GM19324 (cell line): Measurements from ENCODE around the gene APOD.

Experiments
- ATAC-seq: cut with Tn5 transposase; IDR thresholded peaks from one replicate; pipeline ENCODE4 v1.9.1; 2021; ENCODE audit warnings: mild to moderate bottlenecking, moderate library complexity; ENCODE audit not compliant: unreplicated experiment, low FRiP score

APOD gene

DNA sequence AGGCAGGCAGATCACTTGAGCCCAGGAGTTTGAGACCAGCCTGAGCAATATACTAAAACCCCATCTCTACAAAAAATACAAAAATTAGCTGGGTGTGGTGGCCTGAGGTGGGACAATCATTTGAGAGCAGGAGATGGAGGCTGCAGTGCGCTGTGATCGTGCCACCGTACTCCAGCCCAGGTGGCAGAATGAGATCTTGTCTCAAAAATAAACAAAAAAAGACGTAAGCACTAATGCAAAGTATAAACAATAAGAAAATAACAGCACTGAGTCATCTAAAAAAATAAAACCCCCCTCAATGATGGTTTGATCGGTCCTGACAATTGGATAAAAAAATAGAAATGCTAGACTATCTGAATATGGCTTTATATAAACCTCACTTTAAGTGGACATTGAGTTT lies 44.3 kb downstream of the APOD start:
- ATAC-seq: no peak

GRCh38 chr3:195537995-195538394 lies 45.7 kb downstream of the APOD start:
- ATAC-seq: peak; percentile 58

DNA sequence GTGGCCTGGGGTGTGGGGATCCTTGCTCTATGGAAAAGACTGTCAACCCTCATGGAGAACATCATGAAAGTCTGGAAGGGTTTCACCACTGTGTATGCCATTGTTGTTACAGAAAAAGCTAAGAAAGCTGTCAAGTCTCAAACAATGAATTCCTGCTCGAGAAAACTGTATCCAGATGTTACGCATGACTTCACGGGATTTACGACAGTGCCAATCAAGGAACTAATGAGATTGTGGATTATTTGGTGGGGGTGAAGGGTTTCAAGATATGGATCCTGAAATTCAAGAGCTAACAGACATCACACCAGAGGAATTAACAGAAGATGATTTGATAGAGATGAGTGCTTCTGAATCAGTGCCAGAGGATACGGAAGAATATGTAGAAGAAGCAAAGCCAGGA lies 48.4 kb downstream of the APOD start:
- ATAC-seq: no peak

DNA sequence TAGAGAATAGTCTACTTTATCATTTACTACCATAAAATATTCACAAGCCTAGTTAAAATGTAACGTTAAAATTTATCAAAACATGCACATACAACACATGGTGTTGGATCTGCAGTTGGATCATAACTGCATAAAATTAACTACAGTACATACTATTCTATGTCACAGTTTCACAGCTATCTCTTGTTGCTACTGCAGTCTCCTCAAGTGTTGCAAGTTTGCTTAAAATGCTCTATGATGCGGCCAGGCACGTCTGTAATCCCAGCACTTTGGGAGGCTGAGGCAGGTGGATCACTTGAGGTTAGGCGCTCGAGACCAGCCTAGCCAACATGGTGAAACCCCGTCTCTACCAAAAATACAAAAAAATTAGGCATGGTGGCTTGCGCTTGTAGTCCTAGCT lies 50.9 kb downstream of the APOD start:
- no peak for ATAC-seq

GRCh38 chr3:195532345-195532744 lies 51.4 kb downstream of the APOD start:
- no peak for ATAC-seq

DNA sequence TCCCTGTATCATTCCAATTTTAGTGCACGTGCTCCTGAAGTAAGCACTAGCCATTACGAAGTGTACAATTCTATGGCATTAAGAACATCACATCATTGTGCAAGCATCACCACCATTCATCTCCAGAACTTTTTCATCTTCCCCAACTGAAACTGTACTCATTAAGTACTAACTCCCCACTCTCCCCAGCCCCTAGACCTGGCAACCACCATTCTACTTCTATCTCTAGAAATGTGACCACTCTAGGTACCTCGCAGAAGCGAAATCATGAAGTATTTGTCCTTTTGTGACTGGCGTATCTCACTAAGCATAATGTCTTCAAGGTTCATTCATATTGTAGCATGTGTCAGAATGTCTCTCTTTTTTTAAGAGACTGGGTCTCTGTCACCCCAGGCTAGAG lies 52.1 kb downstream of the APOD start:
- no peak for ATAC-seq

GRCh38 chr3:195526492-195526891 lies 57.2 kb downstream of the APOD start:
- no peak for ATAC-seq

DNA sequence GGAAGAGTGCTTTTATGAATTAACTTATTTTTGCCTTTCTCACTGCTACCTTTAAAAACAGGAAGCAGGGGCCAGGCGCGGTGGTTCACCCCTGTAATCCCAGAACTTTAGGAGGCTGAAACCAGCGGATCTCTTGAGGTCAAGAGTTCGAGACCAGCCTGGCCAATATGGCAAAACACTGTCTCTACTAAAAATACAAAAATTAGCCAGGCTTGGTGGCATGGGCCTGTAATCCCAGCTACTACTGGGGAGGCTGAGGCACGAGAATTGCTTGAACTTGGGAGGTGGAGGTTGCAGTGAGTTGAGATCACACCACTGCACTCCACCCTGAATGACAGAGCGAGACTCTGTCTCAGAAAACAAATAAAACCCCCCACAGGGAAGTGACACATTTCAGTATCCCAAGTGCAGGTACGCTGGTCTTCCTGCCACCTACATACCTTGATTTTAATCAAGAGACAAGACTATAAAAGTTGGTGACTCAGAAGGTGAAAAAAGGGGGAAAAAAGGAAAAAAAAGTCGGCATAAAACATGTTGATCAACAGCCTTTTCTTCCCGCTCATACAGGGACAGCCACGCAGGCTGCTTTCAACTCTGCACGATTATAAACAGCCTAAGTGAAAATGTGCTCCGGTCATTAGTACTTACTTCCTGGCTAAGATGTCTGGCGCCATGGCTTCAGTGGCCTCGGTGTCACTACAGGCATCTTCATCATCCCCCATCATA lies 59.4 kb downstream of the APOD start:
- no peak for ATAC-seq

- ATAC-seq: no peak
These were observed 61.3 kb downstream of the APOD start for GRCh38 chr3:195522254-195523023.
